GM04504 (cell line): ENCODE results near the gene RPL41.
"Not testable (repeated sequence)": the region's sequence is repeated elsewhere in the genome, so short reads cannot be mapped to it uniquely, and the experiment has no call there.

Experiments used
- DNase-seq: peaks from one replicate; pipeline ENCODE4 v3.0.0-alpha.2; 2012; ENCODE audit warnings: low read depth

Gene RPL41

DNA sequence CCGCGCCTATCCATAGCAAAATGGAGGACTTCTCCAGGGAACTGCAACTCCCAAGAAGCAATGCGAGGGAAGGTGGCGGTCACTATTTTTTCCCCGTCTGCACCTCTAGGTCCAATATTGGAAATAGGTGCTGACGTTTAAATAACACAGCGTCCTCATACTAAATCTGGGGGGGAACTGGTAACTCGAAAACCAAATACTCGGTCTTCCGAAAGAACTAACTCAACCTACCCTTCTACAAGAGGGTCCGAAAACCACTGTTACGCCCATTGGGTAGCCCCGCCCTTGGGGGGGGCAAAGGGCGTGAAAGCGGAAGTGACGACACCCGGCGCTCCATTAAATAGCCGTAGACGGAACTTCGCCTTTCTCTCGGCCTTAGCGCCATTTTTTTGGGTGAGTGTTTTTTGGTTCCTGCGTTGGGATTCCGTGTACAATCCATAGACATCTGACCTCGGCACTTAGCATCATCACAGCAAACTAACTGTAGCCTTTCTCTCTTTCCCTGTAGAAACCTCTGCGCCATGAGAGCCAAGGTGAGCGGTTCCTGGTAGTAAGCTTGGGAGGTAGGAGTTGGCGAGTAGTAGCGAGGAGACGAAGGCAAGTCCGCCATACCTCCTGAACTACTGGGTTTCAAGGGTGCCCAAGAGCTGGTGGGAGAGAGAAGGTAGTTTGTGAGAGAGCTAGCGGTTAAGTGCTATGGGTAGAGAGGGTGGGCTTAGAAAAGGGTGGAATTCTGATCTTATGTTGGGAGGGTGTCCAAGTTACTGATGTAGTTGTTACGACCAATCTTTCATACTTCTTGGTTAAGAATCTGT, at the start of gene RPL41:
RPL41 (plus strand) TSS at position 367 of the 815 bp plus-strand sequence.
- DNase-seq: peak; percentile 89

DNA sequence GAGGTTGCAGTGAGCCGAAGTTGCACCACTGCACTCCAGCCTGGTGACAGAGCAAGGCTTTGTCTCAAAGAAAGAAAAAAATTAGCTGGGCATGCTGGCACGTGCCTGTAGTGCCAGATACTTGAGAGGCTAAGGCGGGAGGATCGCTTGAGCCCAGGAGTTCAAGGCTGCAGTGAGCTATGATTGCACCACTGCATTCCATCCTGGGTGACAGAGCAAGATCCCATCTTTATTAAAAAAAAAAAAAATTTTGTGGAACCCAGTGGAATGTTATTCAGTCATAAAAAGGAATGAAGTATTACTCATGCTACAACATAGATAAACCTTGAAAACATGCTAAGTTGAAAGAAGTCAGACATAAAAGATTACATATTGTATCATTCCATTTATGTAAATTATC, 44.8 kb upstream of the RPL41 start:
- no peak for DNase-seq

DNA sequence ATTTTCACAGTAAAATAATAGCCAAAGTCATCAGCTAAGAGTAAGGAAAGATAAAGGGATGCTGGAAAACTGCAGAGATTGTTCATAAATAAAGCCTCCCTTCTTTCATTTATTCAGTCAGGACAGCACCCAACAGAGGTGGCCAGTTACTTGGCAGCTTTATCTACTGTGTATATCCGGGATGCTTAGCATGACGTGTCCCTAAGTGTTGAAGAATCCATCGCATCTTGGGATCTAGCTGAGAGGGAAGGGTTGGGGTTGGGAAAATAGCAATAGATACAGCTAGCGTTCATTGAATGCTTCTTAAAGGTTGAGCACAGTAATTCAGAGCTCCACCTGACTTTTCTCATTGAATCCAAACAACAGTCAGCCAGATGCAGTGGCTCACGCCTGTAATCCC, 42.0 kb upstream of the RPL41 start:
- no peak for DNase-seq

DNA sequence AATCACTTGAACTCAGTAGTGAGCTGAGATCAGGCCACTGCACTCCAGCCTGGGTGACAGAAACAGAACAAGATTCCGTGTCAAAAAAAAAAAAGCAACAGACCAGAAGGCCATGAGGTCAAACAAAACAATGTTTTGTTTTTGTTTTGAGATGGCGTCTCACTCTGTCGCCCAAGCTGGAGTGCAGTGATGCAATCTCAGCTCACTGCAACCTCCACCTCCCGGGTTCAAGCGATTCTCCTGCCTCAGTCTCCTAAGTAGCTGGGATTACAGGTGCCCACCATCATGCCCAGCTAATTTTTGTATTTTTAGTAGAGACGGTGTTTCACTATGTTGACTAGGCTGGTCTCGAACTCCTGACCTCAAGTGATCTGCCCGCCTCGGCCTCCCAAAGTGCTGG, 38.5 kb upstream of the RPL41 start:
- DNase-seq: not testable (repeated sequence)

DNA sequence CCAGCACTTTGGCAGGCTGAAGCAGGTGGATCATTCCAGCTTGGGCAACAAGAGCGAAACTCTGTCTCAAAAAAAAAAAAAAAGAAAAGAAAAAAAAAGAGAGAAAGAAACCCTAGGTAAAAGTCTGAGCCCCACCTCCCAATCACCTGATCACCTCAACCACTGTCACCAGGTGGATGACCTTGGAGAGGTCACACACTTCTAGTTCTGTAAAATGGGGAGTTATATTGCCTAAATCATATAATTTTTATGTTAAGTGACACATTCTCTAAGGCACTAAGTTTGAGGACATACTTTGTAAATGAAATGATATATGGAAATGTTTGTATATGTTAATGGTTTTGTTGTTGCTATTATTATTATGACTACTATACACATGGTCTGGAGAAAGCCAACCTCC, 38.0 kb upstream of the RPL41 start:
- no peak for DNase-seq

DNA sequence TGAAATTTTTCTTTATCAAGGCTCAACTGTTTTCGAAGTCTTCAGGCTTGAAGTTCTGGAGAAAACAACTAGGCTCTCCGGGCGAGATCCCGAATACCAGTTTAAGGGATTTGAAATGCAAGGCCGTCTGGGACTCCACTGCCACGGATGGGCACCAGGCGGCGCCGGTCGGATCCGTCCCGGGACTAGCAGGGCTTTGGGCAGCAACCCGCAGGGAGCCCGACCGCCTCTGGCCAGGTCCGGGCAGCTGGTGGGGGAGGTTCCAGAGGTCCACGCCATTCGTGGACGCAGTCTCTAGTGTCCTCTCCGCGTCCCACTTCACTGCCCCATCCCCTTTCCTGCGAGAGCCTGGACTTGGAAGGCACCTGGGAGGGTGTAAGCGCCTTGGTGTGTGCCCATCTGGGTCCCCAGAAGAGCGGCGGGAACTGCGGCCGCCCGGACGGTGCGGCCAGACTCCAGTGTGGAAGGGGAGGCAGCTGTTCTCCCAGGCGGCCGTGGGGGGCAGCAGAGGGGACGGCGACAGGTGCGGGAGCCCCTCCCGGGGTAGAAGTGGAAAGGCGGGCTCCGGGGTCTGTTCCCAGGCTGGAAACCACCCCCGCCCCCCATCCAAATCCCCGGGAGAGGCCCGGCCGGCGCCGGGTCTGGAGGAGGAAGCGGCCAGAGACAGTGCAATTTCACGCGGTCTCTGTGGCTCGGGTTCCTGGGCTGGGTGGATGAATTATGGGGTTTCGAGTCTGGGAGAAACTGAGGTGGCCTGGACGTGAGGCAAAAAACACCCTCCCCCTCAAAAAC, 37.3 kb upstream of the RPL41 start:
- peak; percentile 58 for DNase-seq

DNA sequence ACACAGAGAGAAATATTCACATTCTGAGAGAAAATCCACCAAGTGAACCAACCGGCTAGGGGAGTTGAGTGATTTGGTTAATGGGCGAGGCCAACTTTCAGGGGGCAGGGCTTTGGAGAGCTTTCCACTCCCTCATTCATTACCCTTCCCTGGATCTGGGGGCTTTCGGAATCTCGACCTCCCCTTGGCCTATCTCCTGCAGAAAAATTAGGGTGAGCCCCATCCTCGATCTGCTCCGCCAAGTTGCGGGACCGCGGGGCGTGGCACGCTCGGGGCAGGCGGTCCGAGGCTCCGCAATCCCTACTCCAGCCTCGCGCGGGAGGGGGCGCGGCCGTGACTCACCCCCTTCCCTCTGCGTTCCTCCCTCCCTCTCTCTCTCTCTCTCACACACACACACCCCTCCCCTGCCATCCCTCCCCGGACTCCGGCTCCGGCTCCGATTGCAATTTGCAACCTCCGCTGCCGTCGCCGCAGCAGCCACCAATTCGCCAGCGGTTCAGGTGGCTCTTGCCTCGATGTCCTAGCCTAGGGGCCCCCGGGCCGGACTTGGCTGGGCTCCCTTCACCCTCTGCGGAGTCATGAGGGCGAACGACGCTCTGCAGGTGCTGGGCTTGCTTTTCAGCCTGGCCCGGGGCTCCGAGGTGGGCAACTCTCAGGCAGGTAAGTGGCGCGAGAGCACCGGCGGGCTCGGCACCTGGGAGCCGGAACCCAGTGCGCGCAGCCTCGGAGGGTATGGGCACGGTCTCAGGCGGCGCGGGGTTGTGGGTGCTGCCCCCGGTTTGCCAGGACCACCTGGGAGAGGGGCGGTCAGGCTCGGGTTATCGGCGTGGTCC, 36.5 kb upstream of the RPL41 start, which contains the start of gene ERBB3:
ERBB3 (plus strand) TSS at position 443 of the 833 bp plus-strand sequence; CDS start at position 579, 136 bp downstream.
- DNase-seq: peak; percentile 45

DNA sequence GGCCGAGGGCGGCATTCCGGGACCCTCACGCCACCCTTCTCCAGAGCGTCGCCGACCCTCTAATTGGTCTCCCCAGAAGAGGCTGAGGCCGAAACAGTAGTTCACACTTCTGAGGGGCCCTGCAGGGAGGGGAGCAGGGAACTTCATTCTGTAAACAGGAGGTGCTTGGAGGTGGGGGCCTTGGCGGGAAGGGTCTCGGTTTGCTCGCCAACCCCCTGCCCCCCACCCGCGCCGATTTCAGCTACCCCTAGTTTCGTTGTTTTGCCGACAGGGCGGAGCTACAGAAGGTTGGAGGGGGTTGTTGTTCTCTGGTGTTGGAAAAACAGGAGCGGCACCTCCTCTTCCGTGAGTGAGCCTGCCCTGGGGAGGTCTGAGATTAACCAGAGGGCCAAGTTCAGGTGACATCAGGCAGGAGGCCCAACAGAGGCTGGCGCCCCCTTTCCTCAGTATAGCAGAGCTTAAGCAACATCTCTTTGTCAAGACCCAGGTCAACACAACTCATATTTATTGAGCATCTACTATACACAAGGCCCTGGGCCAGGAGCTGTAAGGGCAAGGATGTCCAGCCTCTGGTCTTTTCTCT, 35.8 kb upstream of the RPL41 start:
- DNase-seq: no peak

DNA sequence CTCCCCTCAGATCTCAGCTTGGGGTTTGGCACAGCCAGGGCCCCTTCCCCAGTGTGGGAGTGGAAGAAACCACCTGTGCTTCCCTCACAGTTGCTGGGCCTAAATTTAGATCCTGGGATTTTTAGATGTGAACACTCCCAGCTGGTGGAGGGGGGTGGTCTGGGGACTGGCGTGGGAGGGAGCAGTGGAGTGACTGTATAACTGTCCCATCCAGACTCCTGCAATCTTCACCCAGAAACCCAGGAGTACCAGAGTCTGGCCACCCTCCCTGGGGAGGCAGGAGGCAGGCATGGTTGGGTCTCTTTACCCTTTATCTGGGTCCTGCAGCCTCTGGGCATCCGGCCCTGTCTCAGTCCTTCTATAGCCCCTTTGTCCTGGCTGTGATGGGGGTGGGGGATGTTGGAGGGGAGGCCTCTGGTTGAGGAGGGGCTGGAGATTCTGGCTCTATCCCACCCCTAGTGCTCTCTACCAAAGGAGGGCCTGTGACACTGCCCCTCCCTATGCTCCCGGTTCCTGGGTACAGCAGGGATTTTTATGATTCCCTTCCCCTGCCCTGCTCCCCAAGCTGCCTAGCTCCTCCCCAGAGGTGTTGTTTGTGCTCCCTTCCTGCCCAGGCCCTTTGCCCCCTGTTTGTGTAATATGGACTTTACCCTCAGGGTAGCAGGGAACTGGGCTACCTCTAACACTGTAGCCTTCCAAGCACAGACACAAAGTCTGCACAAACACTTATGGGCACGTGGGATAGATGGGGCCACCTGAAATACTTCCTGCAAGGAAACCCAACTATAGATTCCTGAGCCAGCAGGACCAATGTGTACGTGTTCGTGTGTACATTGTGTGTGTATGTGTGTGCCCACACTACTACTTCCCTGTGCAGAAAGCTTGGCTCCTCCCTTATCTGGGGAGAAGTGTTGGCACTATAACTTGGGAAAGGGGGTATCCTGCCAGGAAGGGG, 34.8 kb upstream of the RPL41 start:
- no peak for DNase-seq

DNA sequence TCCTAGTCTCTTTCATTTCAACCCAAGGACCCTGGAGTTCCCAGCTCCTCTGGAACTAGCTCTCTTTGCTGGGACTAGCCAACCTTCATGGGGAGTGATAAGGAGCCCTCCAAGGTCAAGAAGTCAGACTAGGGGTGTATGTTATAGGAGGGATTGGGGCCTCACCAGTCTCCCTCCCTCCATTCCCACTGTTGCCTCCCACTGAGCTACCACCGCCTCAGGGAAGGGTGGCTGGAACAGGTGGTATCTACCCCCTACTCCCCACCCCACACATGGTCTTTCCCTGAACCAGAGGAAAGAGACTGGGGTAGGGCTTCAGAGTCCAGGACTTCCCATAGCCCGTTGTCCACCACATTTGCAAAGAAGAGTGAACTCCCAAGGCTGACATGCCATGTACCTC, 34.1 kb upstream of the RPL41 start:
- DNase-seq: no peak

DNA sequence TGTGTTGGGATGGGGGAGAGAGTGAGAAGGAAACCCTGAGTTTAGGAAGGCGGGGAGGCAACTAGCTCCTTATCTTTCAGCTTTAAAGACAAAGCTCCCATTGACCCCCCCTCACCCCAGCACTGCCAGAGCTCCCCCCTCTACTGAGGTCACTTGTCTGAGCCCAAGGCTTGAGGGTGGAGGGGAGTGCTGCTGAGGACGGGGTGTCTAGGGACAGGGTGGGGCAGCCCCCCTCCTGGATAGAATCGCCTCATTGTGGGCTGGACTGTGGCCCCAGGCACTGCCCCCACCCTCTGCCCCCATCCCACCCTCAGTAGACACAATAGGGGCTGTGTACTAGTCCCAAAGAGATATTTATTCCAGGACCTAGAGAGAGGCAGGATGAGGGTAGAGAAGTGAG, 33.5 kb upstream of the RPL41 start:
- DNase-seq: no peak

DNA sequence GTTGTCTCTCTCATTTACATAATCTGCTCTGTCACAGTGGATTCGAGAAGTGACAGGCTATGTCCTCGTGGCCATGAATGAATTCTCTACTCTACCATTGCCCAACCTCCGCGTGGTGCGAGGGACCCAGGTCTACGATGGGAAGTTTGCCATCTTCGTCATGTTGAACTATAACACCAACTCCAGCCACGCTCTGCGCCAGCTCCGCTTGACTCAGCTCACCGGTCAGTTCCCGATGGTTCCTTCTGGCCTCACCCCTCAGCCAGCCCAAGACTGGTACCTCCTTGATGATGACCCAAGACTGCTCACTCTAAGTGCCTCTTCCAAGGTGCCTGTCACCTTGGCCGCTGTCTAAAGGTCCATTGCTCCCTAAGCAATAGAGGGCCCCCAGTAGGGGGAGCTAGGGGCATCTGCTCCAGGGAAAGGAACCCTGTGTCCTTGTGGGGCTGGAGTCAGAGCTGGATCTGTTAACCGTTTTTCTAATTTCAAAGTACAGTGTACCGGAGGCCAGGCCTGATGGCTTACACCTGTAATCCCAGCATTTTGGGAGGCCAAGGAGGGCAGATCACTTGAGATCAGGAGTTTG, 31.4 kb upstream of the RPL41 start:
- DNase-seq: no peak

DNA sequence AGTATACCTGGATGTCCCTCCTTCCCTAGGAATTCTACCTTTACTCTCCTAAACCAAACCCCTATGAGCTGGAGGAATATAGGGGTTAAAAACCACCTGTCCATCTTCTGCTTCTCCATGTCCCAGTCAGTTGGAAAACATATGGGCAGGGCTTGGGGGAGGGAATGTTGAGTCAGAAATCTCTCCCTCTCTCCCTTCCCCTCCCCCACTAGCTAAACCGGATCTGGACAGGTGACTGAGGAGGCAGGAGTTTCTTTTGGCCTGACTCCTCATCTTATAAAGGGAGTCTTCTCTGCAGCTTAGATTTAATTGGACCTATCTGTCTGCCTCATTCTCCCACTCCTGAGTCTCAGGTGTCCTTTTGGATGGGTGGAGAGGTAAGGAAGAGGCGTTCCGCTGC, 30.3 kb upstream of the RPL41 start:
- no peak for DNase-seq

DNA sequence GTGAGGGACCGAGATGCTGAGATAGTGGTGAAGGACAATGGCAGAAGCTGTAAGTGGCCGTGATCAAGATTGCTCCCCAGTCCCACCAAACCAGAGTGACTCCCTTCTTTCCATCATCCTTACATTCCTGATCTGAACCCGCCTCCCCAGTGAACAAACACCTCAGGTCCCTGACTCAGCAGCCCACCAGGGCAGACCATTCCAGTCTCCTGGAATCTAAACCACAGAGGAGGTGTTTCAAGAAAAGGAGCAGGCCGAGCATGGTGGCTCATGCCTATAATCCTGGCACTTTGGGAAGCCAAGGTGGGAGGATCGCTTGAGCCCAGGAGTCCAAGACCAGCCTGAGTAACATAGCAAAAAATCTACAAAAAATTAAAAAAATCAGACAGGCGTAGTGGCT, 29.8 kb upstream of the RPL41 start:
- DNase-seq: no peak

DNA sequence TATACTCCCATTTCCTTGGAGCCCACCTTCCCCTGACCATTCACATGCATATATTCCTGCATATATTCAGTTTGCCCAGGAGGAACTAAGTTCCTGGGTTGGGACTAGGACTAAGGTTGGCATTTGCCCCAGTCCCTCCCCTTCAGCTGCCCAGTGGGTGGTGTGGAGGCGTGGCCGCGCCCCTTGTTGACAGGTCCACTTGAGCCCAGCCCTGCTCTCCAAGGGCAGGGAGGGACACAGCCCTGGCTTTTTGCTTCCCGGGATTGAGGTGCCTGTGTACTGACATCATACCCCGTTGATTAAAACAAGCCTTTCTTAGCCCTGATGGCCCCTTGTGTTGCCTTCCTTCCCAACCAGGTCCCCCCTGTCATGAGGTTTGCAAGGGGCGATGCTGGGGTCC, 29.2 kb upstream of the RPL41 start:
- no peak for DNase-seq

DNA sequence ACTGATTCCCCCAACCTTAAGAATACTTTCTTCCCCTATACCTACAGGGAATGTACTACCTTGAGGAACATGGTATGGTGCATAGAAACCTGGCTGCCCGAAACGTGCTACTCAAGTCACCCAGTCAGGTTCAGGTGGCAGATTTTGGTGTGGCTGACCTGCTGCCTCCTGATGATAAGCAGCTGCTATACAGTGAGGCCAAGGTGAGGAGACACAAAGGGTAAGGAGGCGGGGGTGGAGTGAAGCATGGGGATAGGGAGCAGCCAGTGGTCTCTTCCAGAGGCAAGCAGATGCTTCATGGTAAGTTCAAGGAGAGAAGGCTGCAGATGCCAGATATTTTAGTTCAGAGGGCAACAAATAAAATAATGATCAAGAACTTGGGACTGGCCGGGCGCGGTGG, 18.7 kb upstream of the RPL41 start:
- DNase-seq: no peak

DNA sequence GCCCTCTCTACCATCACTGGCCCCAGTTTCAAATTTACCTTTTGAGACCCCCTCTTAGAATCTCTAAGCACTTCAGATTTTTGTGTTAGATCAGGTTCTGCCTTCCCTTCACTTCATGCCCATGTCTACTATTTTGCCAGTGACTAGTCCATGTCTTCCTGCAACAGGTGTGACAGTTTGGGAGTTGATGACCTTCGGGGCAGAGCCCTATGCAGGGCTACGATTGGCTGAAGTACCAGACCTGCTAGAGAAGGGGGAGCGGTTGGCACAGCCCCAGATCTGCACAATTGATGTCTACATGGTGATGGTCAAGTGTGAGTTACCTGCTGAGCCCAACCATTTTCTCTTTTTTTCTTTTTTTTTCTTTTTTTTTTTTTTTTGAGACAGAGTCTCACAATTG, 17.8 kb upstream of the RPL41 start:
- no peak for DNase-seq

DNA sequence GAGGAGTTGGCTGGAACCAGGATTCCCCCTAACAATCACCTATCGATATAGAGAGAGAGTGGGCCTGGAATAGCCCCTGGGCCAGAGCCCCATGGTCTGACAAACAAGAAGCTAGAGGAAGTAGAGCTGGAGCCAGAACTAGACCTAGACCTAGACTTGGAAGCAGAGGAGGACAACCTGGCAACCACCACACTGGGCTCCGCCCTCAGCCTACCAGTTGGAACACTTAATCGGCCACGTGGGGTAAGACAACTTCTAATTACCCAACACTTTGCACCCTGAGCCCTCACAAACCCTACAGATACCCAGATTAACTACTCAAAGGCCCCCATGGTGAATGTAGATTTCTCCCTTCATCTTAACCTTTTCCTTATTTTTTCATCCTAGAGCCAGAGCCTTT, 16.6 kb upstream of the RPL41 start:
- no peak for DNase-seq

DNA sequence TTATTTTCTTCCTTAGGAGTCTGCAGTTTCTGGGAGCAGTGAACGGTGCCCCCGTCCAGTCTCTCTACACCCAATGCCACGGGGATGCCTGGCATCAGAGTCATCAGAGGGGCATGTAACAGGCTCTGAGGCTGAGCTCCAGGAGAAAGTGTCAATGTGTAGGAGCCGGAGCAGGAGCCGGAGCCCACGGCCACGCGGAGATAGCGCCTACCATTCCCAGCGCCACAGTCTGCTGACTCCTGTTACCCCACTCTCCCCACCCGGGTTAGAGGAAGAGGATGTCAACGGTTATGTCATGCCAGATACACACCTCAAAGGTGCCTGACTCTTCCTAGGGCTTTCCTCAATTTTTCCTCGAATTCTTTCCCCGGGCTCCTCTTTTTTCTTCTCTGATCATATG, 15.4 kb upstream of the RPL41 start:
- no peak for DNase-seq

DNA sequence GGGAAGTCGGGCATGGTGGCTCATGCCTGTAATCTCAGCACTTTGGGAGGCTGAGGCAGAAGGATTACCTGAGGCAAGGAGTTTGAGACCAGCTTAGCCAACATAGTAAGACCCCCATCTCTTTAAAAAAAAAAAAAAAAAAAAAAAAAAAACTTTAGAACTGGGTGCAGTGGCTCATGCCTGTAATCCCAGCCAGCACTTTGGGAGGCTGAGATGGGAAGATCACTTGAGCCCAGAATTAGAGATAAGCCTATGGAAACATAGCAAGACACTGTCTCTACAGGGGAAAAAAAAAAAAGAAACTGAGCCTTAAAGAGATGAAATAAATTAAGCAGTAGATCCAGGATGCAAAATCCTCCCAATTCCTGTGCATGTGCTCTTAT, 13.8 kb upstream of the RPL41 start:
- no peak for DNase-seq
